Measurements from ENCODE around the gene SPINT3.
A peak's percentile ranks its signal among the peaks of the same experiment; 100 is the strongest.

SPINT3 gene

GRCh38 chr20:45515147-45515913, at the start of gene SPINT3:
Gene SPINT3, minus strand, starts transcription at chr20:45515622. Its CDS starts 14 bp downstream, at chr20:45515608.
- no peak for DNase-seq

DNA sequence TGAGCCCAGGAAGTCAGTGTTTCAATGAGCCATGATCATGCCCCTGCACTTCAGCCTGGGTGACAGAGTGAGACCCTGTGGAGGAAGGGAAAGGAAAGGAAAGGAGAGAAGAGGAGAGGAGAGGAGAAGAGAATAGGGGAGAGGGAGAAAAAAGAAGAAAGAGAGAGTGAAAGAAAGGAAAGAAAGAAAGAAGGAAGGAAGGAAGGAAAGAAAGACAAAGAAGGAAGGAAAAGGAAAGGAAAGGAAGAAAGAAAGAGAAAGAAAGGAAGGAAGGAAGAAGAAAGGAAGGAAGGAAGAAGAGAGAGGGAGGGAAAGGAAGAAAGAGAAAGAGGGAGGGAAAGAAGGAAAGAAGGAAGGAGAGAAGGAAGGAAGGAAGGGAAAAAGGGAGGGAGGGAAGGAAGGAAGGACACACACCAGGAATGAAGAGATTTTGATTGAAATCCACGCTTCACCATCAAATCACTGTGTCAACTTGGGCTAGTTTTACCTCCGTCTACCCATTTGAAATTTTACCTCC, 49.4 kb upstream of the SPINT3 start:
- DNase-seq, result no peak

- DNase-seq, result no peak
Measured at GRCh38 chr20:45555198-45555597, 39.8 kb upstream of the SPINT3 start.

DNA sequence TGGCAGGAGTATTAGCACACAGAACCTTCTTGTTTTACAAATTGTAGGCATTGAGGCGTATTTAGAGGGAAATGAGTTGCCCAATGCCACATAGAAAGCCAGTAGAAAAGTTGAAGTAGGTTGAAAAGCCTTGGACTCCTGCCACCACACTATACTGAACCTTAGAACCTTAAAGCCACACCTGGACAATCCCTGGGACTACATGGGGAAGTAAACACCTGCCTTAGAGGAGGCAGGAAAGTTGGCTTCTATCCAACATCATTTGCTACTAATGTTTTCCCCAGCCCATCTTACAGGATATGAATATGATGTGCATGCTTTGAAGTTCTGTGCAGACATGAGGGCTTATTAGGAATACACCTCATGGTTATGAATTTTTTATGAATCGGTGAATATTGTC, 37.0 kb upstream of the SPINT3 start:
- peak; percentile 83 for DNase-seq

DNA sequence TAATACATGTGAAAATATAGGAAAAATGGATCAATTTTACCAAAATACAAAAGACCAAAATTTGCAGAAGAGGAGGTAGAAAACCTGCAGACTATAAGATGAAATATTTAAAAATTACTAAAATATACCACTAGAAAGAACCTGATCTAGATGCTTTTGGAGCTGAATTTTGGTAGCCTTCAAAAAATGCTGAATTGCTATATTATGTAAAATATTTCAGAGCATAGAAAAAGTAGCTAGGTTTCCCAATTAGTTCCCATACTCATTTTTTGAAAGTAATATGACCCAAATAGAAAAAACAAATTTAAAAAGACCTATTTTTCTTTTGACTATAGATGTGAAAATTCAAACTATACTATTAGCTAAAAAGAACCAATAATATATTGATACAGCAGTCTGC, 35.3 kb upstream of the SPINT3 start:
- DNase-seq, result no peak

DNA sequence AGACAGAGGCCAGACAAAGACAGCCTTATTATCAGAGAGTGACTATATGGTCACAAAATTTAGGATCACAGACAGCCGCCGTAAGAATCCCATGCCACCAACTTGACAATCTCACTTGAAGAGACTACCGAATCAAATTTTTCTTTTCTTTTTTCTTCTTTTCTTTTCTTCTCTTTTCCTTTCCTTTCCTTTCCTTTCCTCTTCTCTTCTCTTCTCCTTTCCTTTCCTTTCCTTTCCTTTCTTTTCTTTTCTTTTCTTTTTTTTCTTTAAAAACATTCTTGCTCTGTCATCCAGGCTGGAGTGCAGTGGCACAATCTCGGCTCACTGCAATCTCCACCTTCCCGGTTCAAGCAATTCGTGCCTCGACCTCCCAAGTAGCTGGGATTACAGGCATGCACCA, 33.0 kb upstream of the SPINT3 start:
- DNase-seq, result no peak

GRCh38 chr20:45547206-45547770, 31.9 kb upstream of the SPINT3 start, which contains the start of gene EPPIN:
Gene EPPIN, minus strand, starts transcription at chr20:45547401. Its CDS starts 44 bp downstream, at chr20:45547357.
- no peak for DNase-seq

DNA sequence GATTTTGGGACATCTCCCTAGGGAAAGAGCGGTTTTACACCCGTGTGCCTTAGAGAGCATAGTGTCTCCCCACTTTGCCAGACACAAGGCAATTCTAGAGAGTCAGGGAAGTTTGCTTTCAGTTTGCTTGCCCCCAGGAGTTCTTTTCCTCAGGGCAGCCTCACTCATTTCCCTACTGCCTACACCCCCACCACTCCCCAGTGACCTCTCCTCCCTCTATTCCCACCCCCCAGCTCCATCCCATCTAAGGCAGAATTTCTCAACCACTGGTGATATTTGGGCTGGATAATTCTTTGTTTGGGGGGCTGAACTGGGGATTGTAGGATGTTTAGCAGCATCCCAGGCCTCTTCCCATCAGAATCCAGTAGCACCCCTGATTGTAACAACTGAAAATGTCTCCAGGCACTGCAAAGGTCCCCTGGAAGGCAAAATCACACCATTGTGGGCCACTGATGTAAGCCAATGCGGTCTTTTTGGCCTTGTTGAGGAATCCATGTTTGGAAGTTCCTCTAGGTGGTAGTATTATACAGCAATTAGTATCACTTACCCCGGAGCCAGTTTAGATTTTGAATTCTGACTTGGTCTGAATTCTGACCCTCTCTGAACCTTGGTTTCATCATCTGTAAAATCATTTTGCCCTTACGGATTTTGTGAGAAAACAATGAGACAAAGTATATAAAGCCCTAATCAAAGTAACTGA, 30.5 kb upstream of the SPINT3 start:
- DNase-seq, result no peak

DNA sequence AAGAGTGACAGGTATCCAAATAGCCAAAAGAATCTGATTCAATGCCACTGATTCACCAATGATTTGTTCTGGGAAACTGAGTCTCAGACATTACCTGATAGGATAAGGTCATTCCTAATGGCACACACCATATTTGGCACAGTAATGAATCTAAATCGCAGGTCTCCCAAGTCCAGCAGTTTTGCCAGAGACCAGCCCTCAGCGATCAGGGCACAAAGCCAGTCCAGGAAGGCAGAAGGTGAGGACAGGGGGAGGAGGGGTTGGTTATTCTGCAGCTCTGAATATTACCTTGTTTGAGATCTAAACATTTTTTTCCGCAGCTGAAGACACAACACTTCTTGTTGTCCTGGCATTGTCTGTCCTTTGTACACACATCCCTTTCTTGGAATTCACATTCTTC, 29.9 kb upstream of the SPINT3 start:
- DNase-seq, result no peak

- no peak for DNase-seq
Measured at GRCh38 chr20:45539382-45539781, 24.0 kb upstream of the SPINT3 start, which contains the start of gene WFDC6. Gene WFDC6, minus strand, starts transcription at chr20:45539482. Its CDS starts 75 bp downstream, at chr20:45539407.

DNA sequence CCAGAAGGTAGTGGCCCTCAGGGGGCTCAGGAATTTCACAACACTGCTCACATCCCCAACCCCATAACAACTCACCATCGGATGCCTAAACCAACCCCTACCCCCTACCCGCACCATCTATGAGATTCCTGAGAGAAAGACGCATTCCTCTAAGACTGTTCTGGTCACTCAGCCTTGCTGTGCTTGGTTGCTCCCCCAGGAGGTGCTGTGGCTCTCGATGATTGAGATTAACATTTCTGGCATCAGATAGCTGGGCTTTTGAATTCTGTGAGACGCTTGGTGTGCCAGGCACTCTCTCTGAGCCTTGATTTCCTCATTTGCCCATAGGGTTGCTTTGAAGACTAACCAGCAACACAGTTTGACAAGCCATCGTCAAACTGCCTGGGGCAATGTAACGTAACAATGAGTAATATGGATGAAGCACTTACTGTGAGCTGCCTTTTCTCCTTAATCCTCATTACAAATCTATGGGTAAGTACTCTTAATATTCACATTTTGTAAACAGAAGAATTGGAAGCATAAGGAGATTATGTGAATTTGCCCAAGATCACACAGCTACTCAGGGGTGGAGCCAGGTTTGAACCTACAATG, 22.9 kb upstream of the SPINT3 start:
- DNase-seq, result no peak

DNA sequence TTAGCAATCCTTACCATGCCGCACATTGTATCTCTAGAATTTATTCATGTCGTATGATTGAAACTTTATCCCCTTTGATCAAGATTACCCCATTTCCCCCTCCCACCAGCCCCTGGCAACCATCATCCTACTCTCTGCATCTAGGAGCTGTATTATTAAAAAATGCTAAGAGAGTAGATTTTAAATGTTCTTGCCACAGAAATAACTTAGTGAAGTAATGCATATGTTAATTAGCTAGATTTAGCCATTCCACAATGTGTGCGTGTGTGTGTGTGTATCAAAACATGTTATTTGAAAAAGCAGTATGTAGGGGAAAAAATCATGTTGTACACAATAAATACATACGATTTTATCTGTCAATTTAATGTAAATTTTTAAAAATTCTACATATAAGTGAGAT, 11.9 kb upstream of the SPINT3 start:
- DNase-seq, result no peak

- DNase-seq, result no peak
Measured at GRCh38 chr20:45523821-45524220, 8.4 kb upstream of the SPINT3 start.

- DNase-seq, result no peak
Measured at GRCh38 chr20:45518282-45518681, 2.9 kb upstream of the SPINT3 start.

DNA sequence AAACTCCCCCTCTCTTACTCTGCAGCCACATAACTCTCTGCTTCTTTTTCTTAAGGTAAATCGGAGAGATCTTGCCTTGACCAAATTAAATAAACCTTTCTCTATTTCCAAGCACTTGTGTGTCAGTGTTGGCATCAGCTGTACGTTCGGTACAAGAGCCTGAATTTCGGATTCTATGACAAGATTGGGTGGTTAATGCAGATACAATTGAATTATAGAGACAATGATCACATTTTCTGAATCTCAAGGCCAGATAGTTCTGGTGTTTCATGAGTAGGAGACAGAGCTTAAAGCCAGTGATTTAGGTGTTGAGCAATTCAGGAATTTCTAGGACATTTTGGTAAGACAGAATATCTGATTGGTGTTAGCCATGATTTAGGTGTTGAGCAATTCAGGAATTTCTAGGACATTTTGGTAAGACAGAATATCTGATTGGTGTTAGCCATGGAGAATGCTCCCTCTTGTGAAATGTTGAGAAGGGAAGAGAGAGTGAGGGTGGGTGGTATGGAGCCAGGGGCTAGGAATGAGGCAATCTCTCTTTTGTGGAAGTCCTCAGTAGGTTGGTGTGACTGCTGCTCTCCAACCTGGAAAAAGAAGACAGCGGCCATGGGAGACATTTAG, 5.1 kb downstream of the SPINT3 start:
- no peak for DNase-seq

DNA sequence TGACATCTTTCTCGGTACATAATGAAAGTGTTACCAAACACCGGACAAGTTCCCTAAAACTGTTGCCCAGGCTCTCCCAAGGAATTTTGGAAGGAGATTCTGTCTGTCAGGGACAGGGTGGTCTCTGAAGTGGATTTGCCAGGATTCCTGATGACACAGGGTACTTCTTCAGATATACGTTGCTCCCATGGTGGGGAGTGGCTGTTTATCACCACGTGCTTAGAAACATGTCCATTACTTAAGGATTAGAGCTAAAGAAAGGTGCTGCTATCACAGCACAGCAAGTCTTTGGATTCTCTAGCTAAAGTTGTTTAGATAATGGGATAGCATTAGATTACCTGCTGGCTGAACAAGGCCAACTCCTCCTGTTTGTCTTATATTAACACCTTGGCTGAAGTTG, 6.3 kb downstream of the SPINT3 start:
- DNase-seq, result no peak

GRCh38 chr20:45508068-45508886, 7.1 kb downstream of the SPINT3 start:
- DNase-seq, result no peak

DNA sequence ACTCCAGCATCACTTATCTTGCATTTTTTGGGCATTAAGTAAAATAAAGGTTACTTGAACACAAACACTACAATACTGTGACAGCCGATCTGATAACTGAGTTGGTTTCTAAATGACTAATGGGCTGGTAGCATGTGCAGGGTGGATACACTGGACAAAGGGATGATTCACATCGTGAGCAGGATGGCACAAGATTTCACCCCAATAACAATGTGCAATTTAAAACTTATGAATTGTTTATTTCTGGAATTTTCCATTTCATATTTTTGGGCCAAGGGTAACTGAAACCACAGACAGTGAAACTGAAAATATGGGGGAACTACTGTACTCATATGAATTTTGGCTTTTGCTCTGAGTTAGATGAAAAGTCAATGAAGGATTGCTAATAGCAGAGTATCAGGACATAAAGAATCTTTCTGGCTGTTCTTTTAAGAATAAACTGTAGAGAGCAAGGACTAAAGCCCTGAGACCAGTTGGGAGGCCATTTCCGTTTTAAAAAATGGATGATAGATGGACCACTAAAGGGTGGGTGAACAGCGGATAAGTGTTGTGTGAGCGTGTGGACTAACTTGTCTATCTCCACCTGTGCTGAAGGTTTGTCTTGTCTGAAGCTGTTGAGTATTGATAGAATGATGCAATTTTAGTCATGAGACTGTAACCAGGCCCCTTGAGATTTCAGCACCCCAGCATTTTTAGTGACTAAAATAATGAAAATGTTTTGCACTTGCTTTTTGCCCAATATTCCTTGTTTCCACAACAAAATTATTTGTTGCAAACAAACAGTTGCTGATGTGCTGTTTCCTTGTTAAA, 8.2 kb downstream of the SPINT3 start:
- DNase-seq, result no peak

- DNase-seq, result no peak
Measured at GRCh38 chr20:45506398-45506797, 9.0 kb downstream of the SPINT3 start.

- no peak for DNase-seq
Measured at GRCh38 chr20:45503403-45503802, 12.0 kb downstream of the SPINT3 start.

- no peak for DNase-seq
Measured at GRCh38 chr20:45502561-45502960, 12.9 kb downstream of the SPINT3 start.

All from NCI-H2029 treated with DMSO at 0.1 percent for 48 hours (cell line).